ENCODE data around the gene ASB13. TPM values are rescaled to one million over a fixed set of nuclear protein-coding genes. Genes with fewer than 3 reads are reported as not detected.

The ASB13 gene
- total RNA-seq, 1 experiment from 2014 or later: 18.4 TPM

DNA sequence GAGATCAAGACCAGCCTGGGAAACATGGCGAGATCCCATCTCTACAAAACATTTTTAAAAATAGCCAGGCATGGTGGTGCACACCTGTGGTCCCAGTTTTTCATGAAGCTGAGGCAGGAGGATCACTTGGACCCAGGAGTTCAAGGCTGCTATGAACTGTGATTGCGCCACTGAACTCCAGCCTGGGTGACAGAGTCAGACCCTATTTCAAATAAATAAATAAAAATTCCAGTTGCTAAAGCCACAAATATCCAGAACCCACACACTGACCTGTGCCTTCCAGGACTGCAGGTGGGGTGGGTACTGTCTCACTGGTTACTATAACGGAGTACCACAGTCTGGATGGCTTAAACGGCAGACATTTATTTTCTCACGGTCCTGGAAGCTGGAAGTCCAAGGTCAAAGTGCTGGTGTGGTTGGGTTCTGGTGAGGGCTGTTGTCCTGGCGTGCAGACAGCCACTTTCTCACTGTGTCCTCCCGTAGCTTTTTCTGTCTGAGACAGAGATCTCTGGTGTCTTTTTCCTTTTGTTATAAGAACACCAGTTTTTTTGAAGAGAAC, 38.8 kb downstream of the ASB13 start:
- ChIA-PET CTCF (no interaction called here), POLR2A (no interaction called here)
- Histone ChIP-seq H3K27ac (ENCODE audit: low read length) (no peak overlapping the region), H3K36me3 (ENCODE audit: control insufficient read depth, insufficient read depth, low read length) (no peaks in the 10 kb centered on the region), H3K27me3 (ENCODE audit: control insufficient read depth, insufficient read depth, low read length) (no peaks in the 10 kb centered on the region), H3K4me1 (ENCODE audit: control insufficient read depth, insufficient read depth, low read length) (no peaks in the 10 kb centered on the region), H3K9me3 (ENCODE audit: control insufficient read depth, insufficient read depth, low read depth, low read length) (no peaks in the 10 kb centered on the region), H3K4me3 (ENCODE audit: low read depth in 2 of 2, low read length in 2 of 2) (no peak overlapping the region)
- no TSS peak for BruUV-seq (replicated peaks)
- intact Hi-C loops (cut with micrococcal nuclease; ENCODE audit: unreplicated experiment) (no loop called here), in situ Hi-C loops (cut with HindIII; ENCODE audit: low pct_unique_long_range_greater_than_20kb, low sequenced_read_pairs) (no loop called here)
- DNase-seq (ENCODE audit: low read depth, low spot score) (no peak), ATAC-seq (no peak)
- TF ChIP-seq TCF7L2 (IDR thresholded peaks at IDR 0.05; ENCODE audit: low read depth, low read length): no peak
- TF ChIP-seq, protein P1, sequence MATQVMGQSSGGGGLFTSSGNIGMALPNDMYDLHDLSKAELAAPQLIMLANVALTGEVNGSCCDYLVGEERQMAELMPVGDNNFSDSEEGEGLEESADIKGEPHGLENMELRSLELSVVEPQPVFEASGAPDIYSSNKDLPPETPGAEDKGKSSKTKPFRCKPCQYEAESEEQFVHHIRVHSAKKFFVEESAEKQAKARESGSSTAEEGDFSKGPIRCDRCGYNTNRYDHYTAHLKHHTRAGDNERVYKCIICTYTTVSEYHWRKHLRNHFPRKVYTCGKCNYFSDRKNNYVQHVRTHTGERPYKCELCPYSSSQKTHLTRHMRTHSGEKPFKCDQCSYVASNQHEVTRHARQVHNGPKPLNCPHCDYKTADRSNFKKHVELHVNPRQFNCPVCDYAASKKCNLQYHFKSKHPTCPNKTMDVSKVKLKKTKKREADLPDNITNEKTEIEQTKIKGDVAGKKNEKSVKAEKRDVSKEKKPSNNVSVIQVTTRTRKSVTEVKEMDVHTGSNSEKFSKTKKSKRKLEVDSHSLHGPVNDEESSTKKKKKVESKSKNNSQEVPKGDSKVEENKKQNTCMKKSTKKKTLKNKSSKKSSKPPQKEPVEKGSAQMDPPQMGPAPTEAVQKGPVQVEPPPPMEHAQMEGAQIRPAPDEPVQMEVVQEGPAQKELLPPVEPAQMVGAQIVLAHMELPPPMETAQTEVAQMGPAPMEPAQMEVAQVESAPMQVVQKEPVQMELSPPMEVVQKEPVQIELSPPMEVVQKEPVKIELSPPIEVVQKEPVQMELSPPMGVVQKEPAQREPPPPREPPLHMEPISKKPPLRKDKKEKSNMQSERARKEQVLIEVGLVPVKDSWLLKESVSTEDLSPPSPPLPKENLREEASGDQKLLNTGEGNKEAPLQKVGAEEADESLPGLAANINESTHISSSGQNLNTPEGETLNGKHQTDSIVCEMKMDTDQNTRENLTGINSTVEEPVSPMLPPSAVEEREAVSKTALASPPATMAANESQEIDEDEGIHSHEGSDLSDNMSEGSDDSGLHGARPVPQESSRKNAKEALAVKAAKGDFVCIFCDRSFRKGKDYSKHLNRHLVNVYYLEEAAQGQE (IDR thresholded peaks at IDR 0.05; ENCODE audit: insufficient read depth in 1 of 2, low read depth in 2 of 2, low read length in 1 of 2): no peak
- no peak for TF ChIP-seq SIN3A (IDR thresholded peaks at IDR 0.05; ENCODE audit: borderline replicate concordance, insufficient read depth, low read depth, low read length)
- TF ChIP-seq POLR2AphosphoS5 (IDR thresholded peaks at IDR 0.05; ENCODE audit: low read depth, low read length): no peak
- TF ChIP-seq, protein P2, sequence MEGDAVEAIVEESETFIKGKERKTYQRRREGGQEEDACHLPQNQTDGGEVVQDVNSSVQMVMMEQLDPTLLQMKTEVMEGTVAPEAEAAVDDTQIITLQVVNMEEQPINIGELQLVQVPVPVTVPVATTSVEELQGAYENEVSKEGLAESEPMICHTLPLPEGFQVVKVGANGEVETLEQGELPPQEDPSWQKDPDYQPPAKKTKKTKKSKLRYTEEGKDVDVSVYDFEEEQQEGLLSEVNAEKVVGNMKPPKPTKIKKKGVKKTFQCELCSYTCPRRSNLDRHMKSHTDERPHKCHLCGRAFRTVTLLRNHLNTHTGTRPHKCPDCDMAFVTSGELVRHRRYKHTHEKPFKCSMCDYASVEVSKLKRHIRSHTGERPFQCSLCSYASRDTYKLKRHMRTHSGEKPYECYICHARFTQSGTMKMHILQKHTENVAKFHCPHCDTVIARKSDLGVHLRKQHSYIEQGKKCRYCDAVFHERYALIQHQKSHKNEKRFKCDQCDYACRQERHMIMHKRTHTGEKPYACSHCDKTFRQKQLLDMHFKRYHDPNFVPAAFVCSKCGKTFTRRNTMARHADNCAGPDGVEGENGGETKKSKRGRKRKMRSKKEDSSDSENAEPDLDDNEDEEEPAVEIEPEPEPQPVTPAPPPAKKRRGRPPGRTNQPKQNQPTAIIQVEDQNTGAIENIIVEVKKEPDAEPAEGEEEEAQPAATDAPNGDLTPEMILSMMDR (IDR thresholded peaks at IDR 0.05): no peak

DNA sequence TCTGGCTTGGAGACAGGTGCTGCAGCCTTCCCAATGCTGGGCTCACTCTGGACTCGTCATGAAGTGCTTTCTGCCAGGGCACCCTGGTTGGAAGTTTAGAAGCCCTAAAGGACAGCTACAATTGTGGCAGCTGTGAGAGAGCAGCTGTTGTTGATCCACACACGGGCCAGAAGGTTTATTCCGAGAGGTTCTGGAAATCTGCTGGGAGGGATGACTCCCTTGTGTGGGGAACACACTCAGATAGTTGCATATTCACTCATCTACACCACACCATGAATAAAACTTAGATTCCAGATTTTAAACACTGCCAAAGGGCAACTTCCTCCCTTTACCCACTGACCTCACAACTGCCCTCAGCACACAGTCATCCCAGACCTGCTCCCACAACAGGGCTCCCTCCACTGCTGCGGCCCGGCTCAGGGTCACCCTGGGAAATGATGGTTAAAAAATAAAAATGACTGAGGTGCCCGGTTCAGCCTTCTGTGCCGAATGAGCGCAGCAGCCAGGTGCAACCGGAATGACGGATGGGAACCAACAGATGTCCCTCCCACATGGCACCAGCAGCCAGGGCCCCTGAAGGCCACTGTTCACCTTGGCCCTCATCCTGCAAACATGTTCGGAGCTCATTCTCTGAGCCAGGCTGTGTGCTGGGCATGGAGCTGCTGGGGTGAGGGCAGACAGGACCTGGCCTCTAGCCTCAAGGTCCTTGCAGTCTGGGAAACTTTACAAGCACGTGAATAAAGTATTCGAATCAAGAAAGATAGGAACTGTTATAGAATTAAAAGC, 40.2 kb downstream of the ASB13 start:
- intact Hi-C loops (cut with micrococcal nuclease; ENCODE audit: unreplicated experiment): no loop called here
- no peaks in the 10 kb centered on the region for H3K9me3 ChIP-seq (ENCODE audit: control insufficient read depth, insufficient read depth, low read depth, low read length)
- no TSS peak for BruUV-seq (replicated peaks)
- ATAC-seq (no peak), DNase-seq (ENCODE audit: low read depth, low spot score) (no peak)
- H3K36me3 ChIP-seq (ENCODE audit: control insufficient read depth, insufficient read depth, low read length): no peaks in the 10 kb centered on the region
- CTCF ChIA-PET: no interaction called here
- TF ChIP-seq, protein P1 (IDR thresholded peaks at IDR 0.05; ENCODE audit: insufficient read depth in 1 of 2, low read depth in 2 of 2, low read length in 1 of 2): no peak
- TF ChIP-seq, protein P2 (IDR thresholded peaks at IDR 0.05): no peak
- H3K4me3 ChIP-seq (ENCODE audit: low read depth in 2 of 2, low read length in 2 of 2): no peak overlapping the region
- no peaks in the 10 kb centered on the region for H3K4me1 ChIP-seq (ENCODE audit: control insufficient read depth, insufficient read depth, low read length)
- in situ Hi-C loops (cut with HindIII; ENCODE audit: low pct_unique_long_range_greater_than_20kb, low sequenced_read_pairs): no loop called here
- H3K27me3 ChIP-seq (ENCODE audit: control insufficient read depth, insufficient read depth, low read length): no peaks in the 10 kb centered on the region
- H3K27ac ChIP-seq (ENCODE audit: low read length): no peak overlapping the region
- POLR2A ChIA-PET: no interaction called here
